Activated CD8-positive, alpha-beta memory T cell treated with anti-CD3 and anti-CD28 coated beads, Interleukin-2, amount 50 U/mL, for 24 hours (primary cell): ENCODE measurements around the gene GRM8.

Experiments
- DNase-seq: peaks from one replicate; pipeline ENCODE4 v3.0.0-alpha.2; 2020; ENCODE audit errors: extremely low read depth

The GRM8 gene

GRCh38 chr7:126529833-126530232 is 722.9 kb downstream of the GRM8 start:
- DNase-seq: no peak

- no peak for DNase-seq
Observed at GRCh38 chr7:126529254-126529653, 723.5 kb downstream of the GRM8 start.

- DNase-seq: no peak
Observed at GRCh38 chr7:126525906-126526305, 726.8 kb downstream of the GRM8 start.

DNA sequence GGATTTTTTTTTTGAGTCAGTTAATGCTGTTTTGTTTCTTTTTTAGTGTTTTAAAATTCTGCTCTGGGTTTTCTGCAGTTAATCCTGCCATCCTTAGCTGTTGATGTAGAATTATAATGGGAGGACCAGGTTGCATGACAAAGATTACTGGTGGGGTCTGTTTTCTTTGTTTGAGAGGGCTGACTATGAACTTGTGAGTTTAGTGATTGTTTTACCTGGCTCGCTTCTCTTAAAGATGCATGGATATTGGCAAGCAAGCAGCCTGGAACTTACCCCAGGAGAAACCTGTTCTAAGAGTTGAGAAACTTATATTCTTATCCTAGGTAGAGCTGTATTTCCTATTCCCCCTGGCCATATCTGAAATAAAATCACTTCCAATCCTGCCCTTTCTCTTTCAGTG is 727.8 kb downstream of the GRM8 start:
- DNase-seq: no peak

- DNase-seq: no peak
Observed at GRCh38 chr7:126511046-126511445, 741.7 kb downstream of the GRM8 start.

DNA sequence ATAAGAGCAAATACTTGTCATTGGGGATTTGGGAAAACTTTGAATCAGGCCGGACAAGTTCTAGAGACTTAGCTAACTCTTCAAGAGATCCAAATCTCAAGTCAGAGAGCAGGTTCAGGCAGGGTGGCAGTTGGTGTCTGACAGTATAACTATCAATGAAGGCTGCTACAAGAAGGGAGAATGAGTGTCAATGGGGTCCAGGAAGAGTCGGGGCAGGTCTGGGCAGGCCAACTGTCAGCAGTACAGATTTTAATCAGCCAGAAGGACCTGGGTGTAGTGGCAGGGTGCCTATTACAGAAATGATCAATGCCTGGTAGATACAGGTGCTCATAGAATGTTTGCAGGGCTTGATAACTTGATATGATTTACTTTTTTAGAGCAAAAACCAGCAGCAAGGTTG is 751.1 kb downstream of the GRM8 start:
- DNase-seq: no peak

- DNase-seq: no peak
Observed at GRCh38 chr7:126499481-126499880, 753.3 kb downstream of the GRM8 start.

DNA sequence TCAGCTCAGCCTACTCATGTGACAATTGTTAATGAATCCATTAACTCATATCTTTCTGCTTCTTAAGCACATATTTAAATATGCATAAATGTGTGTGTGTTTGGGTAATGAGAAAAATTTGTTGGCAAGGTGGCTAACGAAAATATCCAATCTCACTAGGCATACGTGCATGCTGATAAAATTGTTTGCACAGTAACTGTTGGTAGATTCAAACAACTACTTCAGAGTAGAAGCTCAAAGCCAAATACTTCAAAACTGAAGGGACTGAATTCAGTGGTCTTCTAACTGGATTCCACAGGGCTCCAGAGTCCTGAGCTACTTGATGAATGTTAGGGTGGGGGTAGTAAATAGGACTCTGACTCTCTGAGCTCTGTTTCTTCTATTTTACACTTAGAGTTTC is 757.0 kb downstream of the GRM8 start:
- no peak for DNase-seq

DNA sequence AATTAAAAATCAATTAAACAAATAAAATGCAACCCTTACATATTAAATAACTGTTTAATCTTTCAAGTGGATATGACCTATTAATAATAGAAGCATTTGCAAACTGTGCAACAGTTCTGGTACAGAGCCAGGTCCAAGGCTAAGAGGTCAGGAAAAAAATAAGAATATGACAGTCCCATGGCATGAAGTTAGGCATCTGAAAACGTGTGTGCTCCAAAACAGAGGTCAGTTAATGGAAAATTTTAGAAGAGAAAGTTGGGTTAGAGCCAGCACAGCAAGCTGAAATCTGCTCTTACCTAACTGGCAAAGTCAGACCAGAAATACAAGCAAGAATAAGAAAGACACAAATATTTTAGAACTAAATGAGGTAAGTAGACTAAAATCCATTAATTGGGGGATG is 757.7 kb downstream of the GRM8 start:
- DNase-seq: no peak

DNA sequence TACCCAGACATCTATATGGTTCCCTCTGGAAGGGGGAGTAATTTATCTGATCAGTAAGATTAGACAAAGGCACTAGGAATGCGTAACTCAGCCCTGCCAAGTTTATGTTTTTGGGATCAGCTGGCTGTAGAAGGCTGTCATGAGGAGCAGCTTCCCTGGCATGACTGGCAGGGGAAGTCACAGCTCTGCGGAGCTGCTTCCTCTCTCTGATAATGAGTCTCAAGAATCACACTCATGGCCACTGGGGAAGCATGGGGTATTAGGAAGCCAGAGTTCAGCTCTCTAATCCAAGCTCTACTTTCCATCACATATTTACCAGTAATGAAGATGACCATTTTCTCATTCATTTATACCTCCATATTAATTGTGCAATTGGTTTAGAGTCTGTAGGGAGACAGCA is 758.9 kb downstream of the GRM8 start:
- no peak for DNase-seq

DNA sequence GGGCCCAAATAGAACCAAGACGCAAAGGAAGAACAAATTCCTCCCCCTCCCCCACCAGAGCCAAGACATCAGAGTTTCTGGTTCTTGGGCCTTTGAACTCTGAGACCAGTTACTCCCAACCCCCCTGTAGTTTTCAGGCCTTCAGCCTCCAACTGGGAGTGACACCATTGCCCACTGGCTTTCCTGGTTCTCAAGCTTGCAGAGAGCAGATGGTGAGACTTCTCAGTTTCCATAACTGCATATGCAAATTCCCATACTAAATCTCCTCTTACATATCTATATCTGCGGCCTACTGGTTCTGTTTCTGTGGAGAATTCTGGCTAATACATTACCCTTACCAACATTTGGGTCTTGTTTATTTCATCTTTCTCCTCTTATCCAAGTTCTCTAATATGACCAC is 762.9 kb downstream of the GRM8 start:
- DNase-seq: no peak

- DNase-seq: no peak
Observed at GRCh38 chr7:126487728-126488442, 764.9 kb downstream of the GRM8 start.

- no peak for DNase-seq
Observed at GRCh38 chr7:126486806-126487205, 765.9 kb downstream of the GRM8 start.

- DNase-seq: no peak
Observed at GRCh38 chr7:126485791-126486190, 767.0 kb downstream of the GRM8 start.

GRCh38 chr7:126483972-126484371 is 768.8 kb downstream of the GRM8 start:
- no peak for DNase-seq

DNA sequence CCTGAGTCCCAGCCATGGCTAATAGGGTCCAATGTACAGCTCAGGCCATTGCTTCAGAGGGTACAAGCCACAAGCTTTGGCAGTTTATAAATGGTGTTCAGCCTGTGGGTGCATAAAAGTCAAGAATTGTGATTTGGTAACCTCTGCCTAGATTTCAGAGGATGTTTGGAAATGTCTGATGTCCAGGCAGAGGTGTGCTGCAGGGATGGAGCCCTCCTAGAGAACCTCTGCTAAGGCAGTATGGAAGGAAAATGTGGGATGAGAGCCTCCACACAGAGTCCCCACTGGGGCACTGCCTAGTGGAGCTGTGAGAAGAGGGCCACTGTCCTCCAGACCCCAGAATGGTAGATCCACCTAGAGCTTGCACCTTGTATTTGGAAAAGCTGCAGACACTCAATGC is 779.9 kb downstream of the GRM8 start:
- DNase-seq: no peak

DNA sequence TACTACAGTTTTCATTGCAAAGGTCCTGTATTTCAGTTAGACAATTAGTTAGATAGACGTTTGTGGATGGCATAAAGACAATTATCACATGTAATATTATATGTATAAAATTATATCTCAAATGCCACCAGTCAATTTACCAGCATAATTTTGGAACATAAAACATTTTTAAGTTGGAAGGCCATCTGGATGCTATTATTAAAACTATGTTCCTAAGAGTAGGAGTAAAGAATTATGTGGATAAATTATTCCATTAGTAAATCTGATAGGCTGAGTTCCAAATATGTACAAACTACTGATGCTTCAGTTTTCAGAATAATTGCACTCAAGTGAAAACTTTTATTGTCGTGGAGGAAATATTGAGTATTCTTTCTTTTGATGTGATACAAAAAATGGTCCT is 790.3 kb downstream of the GRM8 start:
- DNase-seq: no peak

DNA sequence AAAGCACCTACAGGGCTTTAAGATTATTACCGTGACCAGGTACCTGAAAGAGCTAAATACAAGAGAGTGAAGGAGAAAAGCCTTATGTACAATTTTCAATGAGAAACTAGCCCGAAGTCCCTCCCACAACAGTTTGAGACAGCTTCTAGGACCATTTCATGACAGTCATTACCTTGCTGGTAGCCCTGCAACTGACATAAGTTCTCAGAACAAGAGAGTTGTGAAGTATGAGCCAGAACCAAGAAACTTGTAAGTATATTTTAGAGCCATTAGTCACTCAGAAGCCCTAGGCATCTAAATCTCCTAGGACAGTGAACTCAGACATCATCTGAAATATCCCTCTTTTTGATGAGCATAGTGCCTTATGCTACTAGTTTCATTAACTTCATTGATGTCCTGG is 792.1 kb downstream of the GRM8 start:
- no peak for DNase-seq

DNA sequence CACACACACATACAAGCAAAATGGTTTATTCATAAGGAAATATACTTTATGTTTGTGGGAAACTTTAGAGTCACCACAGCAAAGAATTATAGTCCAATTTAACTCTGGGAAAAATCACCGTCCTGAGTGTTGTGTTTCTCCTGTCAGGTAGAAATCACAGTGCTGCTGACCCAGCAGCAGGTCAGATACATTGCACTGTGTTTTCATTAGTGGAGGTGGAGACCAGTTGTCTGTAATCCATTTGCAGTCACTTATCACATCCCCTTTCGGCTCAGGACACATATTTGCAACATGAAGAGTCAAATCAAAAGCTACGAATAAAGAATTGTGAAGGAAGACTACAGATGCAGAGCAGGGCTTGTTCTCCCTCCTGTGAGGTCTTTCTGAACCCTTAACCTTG is 799.6 kb downstream of the GRM8 start:
- no peak for DNase-seq

- no peak for DNase-seq
Observed at GRCh38 chr7:126450269-126450671, 802.5 kb downstream of the GRM8 start.

- no peak for DNase-seq
Observed at GRCh38 chr7:126449611-126450268, 803.0 kb downstream of the GRM8 start.

GRCh38 chr7:126447984-126448383 is 804.8 kb downstream of the GRM8 start:
- no peak for DNase-seq

- DNase-seq: no peak
Observed at GRCh38 chr7:126445991-126446390, 806.8 kb downstream of the GRM8 start.

- no peak for DNase-seq
Observed at GRCh38 chr7:126443951-126444350, 808.8 kb downstream of the GRM8 start.
